ENCODE results near the gene TMOD3. TPM values are rescaled to one million over a fixed set of nuclear protein-coding genes. Genes with fewer than 3 reads are reported as not detected.
"Not testable (repeated sequence)": the region's sequence is repeated elsewhere in the genome, so short reads cannot be mapped to it uniquely, and the experiment has no call there.

Gene TMOD3
- total RNA-seq, 1 donor from 2014 or later: 75.4 TPM

GRCh38 chr15:51879555-51879954 is 50.1 kb downstream of the TMOD3 start:
- H3K4me3 Mint-ChIP-seq (ENCODE audit: unreplicated experiment): no peak overlapping the region
- TF ChIP-seq CTCF (IDR thresholded peaks at IDR 0.05): no peak
- H3K4me1 Mint-ChIP-seq (ENCODE audit: unreplicated experiment): peaks cover 81% of the 10 kb centered on the region
- H3K9me3 Mint-ChIP-seq (ENCODE audit: unreplicated experiment): no peaks in the 10 kb centered on the region
- no peak for DNase-seq (ENCODE audit: extremely low spot score, unreplicated experiment)
- peaks cover 9% of the 10 kb centered on the region for H3K36me3 Mint-ChIP-seq (ENCODE audit: unreplicated experiment)
- H3K27me3 Mint-ChIP-seq (ENCODE audit: unreplicated experiment): no peaks in the 10 kb centered on the region
- H3K27ac Mint-ChIP-seq (ENCODE audit: unreplicated experiment): peak overlapping the region; percentile 83

DNA sequence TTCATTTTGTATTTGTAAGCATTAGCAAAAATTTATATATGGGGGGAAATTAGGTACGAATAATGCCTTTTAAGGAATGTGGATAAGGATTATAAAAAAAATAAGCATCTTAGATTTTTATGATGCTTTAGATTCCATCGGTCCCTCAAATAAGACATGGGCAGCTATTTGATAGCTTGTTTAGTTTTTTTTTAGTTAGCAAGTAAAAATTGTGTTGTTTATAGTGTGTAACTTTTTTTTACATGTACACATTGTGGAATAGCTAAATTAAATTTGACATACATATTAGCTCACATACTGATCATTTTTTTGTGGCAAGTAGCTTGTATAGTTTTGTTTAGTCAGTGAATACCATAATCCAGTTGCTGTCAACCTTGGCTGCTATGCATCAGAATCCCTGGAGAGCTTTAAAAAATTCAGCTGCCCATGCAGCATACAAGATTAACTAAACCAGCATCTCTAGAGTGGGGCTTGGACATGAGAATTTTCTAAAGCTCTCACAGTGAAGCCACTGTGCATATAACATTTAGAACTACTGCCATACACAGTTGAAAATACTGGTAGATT is 53.9 kb downstream of the TMOD3 start:
- Mint-ChIP-seq H3K27ac (ENCODE audit: unreplicated experiment) (peak overlapping the region; percentile 83), H3K27me3 (ENCODE audit: unreplicated experiment) (no peaks in the 10 kb centered on the region), H3K4me1 (ENCODE audit: unreplicated experiment) (peaks cover 68% of the 10 kb centered on the region), H3K36me3 (ENCODE audit: unreplicated experiment) (peaks cover 8% of the 10 kb centered on the region), H3K9me3 (ENCODE audit: unreplicated experiment) (no peaks in the 10 kb centered on the region), H3K4me3 (ENCODE audit: unreplicated experiment) (no peak overlapping the region)
- no peak for TF ChIP-seq CTCF (IDR thresholded peaks at IDR 0.05)
- no peak for DNase-seq (ENCODE audit: extremely low spot score, unreplicated experiment)

DNA sequence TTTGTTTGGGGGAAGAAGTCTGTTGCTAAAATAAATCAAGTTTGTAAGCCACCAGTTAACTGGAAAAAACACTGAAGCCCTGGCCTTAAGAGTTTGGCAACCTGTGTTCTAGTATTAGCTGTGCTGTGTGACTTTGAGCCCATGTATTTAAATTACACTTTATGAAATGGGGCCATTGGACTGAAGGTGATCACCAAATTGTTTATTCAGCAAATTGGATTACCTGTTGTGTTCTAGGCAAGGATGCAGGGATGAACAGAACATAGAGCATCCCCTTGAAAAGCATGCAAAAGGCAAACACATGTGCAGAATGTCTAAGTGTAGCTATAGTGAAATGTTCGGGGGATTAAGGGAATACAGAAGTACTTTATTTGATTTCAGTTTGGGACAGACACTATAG is 54.6 kb downstream of the TMOD3 start:
- peak overlapping the region; percentile 83 for H3K27ac Mint-ChIP-seq (ENCODE audit: unreplicated experiment)
- H3K27me3 Mint-ChIP-seq (ENCODE audit: unreplicated experiment): no peaks in the 10 kb centered on the region
- H3K9me3 Mint-ChIP-seq (ENCODE audit: unreplicated experiment): no peaks in the 10 kb centered on the region
- no peak for DNase-seq (ENCODE audit: extremely low spot score, unreplicated experiment)
- peaks cover 65% of the 10 kb centered on the region for H3K4me1 Mint-ChIP-seq (ENCODE audit: unreplicated experiment)
- H3K4me3 Mint-ChIP-seq (ENCODE audit: unreplicated experiment): no peak overlapping the region
- H3K36me3 Mint-ChIP-seq (ENCODE audit: unreplicated experiment): peaks cover 10% of the 10 kb centered on the region
- no peak for TF ChIP-seq CTCF (IDR thresholded peaks at IDR 0.05)

- Mint-ChIP-seq H3K4me3 (ENCODE audit: unreplicated experiment) (peak overlapping the region; percentile 26), H3K27ac (ENCODE audit: unreplicated experiment) (peak overlapping the region; percentile 83), H3K9me3 (ENCODE audit: unreplicated experiment) (no peaks in the 10 kb centered on the region), H3K27me3 (ENCODE audit: unreplicated experiment) (no peaks in the 10 kb centered on the region), H3K4me1 (ENCODE audit: unreplicated experiment) (peaks cover 59% of the 10 kb centered on the region), H3K36me3 (ENCODE audit: unreplicated experiment) (peaks cover 10% of the 10 kb centered on the region)
- TF ChIP-seq CTCF (IDR thresholded peaks at IDR 0.05): no peak
- DNase-seq (ENCODE audit: extremely low spot score, unreplicated experiment): no peak
Measured at GRCh38 chr15:51884517-51885236, 55.2 kb downstream of the TMOD3 start.

DNA sequence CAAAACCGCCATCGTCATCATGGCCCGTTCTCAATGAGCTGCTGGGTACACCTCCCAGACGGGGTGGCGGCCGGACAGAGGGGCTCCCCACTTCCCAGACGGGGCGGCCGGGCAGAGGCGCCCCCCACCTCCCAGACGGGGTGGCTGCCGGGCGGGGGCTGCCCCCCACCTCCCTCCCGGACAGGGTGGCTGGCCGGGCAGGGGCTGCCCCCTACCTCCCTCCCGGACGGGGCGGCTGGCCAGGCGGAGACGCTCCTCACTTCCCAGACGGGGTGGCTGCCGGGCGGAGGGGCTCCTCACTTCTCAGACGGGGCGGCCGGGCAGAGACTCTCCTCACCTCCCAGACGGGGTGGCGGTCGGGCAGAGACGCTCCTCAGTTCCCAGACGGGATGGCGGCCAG is 56.3 kb downstream of the TMOD3 start:
- Mint-ChIP-seq H3K36me3 (ENCODE audit: unreplicated experiment) (peaks cover 12% of the 10 kb centered on the region), H3K4me1 (ENCODE audit: unreplicated experiment) (peaks cover 49% of the 10 kb centered on the region)
- not testable (repeated sequence) for H3K27me3 Mint-ChIP-seq (ENCODE audit: unreplicated experiment); H3K4me3 Mint-ChIP-seq (ENCODE audit: unreplicated experiment); H3K27ac Mint-ChIP-seq (ENCODE audit: unreplicated experiment); DNase-seq (ENCODE audit: extremely low spot score, unreplicated experiment); H3K9me3 Mint-ChIP-seq (ENCODE audit: unreplicated experiment)
